Measurements from ENCODE around the gene DNAJB11.
A peak's percentile ranks its signal among the peaks of the same experiment; 100 is the strongest.

DNAJB11 gene

DNA sequence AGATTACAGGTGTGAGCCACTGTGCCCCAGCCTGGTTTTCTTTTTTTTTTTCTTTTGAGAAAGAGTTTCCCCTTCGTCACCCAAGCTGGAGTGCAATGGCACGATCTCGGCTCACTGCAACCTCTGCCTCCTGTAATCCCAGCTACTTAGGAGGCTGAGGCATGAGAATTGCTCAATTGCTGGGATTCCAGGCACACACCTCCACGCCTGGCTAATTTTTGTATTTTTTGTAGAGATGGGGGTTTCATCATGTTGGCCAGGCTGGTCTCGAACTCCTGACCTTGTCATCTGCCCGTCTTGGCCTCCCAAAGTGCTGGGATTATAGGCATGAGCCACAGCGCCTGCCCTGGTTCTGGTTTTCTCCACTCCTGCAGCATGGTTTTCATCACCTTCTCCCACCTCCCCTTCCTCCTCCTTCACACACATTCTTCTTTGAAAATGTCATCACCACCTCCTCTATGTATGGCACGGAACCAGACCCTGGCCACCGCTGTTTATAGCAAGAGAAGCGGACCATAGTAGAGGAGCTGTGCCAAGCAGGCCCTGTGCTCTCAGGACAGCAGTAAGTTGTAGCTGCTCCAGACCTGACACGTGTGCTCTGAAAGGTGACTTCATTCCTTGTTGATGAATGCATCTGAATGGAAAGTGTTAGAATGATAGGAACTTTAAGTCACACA, 27.7 kb downstream of the DNAJB11 start:
- DNase-seq = no peak

DNA sequence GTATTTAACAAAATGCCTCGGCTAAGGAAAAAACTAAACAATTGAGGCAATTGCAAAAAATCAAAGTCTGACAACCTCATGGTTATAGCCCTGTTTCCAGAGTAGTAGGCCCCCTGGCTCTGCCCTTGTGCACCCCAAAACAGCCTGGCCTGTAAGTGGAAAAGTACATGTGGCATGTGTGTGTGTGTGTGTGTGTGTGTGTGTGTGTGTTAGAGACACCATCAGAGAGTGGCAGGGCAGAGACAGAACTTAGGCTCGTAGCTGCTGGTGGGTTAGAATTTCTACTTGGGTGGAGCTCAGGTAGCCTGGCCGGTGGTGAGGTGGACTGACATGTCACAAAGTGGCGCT, 28.2 kb downstream of the DNAJB11 start:
- no peak for DNase-seq

DNA sequence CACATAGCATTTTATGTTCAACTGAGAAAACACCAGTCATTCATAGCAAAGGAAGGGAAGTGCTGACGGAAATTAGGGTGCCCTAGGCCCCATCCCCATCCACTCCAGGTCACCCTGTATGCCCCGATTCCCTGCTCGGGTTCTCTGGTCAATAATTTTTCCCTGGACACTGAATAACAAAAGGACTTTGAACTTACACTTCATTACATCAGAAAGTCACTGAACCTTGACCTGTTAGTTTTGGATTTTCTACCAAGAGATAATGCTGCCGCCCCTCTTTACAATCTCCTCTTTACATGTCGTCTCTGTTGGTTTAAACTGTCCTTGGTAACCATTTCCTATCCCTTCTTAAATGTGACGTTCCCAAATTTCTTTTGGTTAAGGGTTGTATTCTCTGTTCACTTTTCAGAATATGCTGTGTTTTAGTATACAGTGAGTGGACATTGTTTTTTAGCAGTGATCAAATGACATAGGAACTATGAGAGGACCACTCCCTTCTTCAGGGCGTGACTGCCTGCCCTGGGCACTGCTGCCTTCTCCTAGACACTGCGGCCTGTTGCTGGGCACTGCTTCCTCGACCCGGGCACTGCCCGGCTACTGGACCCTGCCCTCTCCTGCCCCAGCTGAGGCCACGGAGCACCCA, 28.7 kb downstream of the DNAJB11 start:
- no peak for DNase-seq

DNA sequence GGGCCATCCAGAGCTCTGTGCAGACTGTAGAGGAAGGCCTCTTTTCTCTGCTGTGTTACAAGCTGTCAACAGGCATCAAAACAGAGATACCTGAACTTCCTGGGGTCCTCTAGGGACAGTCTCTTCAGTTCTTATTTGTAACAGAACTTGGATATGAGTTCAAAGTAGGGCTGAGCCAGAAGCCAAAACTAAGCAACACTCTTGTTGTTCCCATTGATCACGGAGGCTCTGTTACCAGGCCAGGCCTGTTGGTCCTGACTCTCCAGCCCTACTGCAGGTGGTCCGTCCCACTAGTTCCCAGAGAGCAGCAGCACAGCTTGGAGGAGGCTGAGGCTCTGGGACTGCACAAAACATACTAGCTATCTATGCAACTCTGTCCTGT, 29.3 kb downstream of the DNAJB11 start:
- DNase-seq = no peak

DNA sequence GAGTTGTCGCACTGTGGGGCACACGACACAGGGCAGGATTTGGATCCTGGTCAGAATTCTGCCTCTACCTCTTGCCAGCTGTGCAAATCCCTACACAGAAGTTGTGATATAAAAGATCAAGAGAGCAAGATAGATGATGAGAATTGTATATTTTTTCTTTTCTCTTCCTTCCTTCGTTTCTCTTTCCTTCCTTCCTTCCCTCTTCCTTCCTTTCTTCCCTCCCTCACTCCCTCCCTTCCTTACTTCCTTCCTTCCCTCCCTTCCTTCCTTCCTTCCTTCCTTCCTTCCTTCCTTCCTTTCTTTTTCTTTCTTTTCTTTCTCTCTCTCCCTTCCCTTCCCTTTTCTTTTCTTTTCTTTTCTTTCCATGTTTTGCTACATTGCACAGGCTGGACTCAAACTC, 30.4 kb downstream of the DNAJB11 start:
- DNase-seq = no peak

DNA sequence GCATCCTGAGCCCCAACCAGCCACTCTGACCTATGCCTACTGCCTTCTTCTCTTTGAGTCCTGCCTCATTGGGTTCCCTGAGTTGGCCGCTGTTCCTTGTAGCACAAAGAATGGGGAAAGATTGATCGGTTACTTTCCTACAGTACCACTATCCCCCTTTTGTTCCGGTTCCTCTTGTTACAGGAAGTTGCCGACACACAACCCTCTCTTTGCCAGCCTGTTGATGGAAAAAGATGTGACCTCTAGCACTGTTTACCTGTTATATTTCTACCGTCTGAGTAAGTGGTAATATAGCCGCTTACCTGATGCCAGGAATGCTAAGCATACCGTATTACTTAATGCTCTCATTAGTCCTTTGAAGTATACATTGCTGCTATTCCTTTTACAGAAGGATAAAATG, 32.6 kb downstream of the DNAJB11 start:
- no peak for DNase-seq

DNA sequence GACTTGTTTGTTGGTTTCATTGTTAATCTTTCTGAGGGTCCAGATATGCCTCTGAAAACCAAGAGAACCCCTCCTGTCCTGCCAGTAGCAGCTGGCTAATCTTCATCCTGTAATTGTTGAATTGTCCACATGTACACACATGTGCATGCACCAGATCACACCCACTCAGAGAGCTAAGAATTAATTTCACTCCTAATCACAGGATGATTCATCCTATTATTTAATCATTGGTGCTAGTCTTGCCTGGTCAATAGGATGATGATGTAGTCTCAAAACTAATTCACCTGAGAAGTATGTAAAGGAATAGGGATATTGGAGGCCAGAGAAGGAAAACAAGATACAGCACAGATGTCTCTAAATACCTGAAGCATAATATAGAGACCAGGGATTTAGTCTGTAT, 34.6 kb downstream of the DNAJB11 start:
- no peak for DNase-seq

DNA sequence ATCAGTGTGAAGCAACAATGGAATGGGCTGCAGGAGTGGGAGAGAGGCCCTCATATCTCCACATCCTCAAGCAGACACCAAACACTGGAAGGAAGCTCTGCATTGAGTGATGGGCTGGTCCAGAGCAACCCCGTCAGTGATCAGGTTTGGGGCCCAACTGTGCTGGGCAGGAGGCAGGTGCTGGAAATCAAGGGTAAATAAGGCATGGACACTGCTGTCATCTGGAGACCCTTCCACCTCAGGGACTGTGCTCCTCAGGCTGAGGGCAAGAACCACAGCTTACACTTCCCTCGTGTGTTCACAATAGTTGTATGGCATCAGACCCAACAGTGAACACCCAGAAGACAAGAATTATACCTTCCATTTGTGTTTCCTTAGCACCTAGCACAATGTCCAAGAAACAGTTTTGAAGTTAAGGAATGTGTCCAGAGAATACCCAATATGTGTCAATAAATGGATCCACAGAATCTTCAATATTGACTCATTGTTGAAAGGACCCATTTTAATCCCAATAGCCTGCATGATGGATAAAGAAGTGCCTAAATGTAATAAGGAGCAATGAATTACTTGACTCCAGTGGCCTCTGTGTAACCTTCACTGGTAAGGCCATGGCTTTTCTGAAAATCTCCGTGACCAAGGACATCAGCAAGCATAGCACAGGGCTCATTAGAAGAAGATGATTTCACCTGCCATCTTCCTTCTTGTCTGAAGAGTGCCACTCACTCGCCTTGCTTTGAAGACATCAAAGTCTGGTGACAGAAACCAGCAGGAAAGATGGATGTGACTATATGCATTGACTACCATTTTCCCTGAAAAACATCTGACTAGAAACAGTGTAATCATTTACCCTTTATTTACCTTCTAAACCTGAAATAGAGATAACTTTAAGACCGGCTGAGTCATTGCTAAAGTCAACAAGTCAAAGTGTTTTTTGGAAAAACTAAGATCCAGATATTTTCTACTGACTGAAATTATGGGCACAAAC, 35.3 kb downstream of the DNAJB11 start:
- no peak for DNase-seq

DNA sequence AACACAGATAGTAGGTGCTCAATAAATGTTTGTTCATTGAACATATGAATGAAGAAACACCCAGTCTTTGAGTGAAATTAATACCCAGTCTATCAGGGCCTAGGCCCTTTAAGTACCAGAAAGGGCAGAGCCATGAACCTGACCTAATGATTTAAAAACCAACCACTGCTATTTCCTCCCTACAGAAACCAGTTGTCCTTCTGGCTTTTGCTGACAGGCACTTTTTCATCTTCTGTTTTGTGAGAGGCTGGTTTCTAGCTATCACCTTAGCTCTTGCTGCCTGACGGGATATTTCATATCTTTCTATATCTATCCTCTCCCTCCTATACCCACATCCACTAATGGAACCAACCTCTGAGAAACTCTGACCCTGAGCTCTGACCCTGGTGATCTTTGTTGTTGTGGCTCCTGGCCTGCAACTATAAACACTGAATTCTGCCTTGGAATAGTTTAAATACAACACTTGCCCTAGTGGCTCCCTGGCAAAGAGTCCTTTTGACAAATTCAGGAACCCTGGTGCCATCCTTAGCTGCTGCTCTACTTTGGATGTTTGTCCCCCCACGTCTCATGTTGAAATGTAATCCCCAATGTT, 38.2 kb downstream of the DNAJB11 start:
- no peak for DNase-seq

DNA sequence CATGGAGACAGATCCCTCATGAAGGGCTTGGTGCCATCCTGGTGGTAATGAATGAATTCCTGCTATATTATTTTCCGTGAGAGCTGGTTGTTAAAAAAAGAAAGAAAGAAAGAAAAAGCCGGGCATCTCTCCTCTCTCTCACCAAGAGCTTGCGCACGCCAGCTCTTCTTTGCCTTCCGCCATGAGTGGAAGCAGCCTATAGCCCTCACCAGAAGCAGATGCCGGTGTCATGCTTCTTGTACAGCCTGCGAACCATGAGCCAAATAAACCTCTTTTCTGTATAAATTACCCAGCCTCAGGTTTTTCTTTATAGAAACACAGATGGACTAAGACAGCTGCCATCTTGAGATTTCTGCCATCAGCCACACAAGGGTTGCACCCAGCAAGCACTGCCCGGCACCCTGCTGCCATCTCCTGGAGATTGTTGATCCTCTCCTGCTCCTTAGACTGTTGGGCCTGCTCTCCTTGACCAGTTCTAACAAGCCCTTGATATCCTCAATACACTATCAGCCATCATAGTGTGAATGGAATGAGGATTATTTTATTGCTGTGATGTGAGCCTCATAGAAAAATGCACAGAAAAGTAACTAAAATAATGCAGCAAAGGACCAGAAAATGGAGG, 38.8 kb downstream of the DNAJB11 start:
- no peak for DNase-seq

DNA sequence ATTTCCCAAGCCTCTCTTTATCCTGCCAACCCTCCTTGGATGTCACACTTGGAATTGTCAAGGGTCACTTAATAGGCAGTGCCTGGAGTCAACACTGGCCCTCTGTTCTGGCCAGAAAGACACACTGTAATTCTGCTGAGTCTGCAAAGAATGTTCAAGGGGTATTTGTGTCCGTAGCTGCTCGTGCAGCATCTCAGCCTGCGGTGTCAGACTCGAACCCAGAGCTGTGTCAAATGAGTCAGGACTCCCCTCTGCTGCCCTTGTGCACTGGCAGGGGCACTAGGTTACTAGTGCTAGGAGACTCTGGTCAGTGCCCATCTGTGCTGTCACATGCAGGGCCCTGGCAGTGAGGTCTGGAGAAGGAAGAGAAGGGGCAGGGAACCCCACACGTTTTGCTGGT, 41.5 kb downstream of the DNAJB11 start:
- no peak for DNase-seq

DNA sequence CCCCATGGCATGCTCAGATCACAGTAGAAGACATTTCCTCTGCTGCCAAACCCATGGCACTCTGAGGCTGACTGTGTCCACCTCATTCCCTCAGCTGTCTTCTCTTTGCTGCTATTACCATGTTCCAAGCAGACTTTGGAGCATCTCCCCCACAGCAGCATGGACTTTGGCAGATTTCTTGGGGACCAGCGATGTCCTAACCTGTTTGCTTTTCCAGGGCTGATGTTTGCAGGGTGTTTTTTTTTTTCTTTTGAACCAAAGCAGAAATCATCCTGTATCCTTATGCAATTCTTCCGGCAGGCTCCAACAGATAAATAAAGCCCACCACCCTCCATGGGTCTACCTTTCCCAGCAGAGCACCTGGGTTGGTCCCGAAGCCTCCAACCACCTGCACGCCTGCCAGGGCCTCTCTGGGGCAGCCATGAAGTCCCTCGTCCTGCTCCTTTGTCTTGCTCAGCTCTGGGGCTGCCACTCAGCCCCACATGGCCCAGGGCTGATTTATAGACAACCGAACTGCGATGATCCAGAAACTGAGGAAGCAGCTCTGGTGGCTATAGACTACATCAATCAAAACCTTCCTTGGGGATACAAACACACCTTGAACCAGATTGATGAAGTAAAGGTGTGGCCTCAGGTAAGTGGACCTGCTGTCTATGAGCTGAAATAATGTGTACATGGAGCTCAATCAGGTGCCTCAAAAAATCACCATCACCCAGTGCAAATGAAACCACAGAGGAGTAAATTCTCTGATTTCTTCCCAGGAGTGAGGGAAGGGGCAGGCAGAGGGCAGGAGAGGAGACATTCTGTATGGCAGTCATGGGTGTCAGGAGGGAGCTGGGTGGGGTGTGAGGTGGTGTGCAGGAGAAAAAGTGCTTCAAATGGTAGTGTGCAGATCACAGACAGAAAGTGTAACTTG, 42.5 kb downstream of the DNAJB11 start, which contains the start of gene AHSG:
TSS of gene AHSG (plus strand) at position 340 of the 916 bp plus-strand sequence. CDS start at position 422, 82 bp downstream.
- DNase-seq = no peak

DNA sequence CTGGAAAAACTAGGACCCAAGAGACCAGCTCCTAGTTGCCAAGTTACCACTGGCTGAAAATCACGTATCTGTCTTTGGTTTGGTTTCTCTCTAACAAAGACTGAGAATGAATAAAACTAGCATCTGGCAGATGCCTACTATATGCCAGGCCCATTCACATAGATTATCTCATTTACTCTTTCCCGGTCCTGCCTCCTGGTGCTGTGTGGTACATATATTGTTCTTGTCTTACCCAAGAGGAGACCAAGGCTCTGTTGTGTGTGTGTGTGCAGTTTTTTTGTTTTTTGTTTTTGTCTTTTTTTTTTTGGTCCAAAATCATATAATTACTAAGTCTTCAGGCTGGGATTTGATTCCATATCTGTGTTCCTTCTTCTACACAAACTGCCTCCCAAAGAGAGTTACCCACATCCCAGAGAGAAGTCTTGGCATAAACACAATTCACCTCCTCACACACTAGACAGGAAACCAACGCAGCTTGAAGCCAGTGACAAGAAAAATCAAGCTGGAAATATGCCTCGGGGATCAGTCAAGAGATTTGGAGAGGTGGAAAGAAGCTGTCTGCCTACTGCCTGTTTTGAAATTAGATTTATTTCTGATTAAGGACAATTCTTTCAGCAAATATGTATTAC, 43.2 kb downstream of the DNAJB11 start:
- no peak for DNase-seq

DNA sequence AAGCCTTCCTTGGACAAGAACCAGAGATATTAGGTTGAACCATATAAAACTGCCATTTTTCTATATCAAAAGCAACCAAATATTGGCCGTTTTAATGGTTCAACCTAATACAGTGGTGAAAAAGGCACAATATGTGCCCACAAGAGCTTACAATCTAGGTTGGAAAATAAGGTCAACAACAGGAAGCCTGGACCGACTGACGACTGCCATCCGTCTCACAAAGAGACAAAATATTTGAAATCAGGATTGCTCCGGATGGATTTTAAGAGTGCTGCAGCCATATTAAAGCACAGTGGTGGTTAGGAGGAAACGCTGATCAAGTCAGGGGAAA, 43.7 kb downstream of the DNAJB11 start:
- DNase-seq = no peak

DNA sequence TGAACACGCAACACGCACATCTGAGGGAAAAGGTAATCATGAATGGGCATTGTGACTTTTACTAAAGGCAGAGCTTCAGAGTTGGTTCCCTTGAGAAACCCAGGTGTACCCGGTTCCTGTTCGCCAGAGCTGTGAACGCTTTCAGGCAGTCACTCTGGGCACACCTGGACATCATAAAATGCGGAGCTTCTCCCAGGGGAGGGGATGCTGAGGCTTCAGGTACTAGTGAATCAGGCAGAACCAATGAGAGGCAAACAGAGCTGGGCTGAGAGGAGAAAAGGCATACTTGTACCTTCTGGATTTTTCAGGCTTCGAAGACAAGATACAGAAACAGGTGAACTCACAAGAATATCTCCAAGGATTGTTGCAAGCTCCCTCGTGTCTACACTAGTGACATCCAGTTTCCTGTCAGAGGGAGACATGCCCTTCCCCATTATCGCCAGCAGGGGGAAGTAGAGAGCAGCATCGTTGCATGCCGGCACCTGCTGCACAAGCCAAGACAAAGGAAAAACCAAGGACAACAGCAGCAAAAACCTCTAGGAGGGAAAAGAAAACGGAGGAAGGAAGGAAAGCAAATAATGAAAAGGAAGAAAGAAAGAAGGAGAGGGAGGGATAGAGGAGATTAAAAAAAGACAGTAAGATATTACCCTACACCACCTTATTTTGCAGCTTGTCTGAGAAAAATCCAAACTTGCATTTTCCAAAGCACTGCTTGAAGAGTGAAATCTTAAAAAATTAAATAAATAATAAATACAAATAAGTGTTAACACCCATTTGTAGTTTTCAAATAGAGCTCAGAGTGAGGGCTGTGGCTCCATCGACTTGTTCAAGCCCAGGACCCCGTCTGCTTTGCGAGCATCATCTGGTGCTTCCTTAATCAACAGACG, 44.3 kb downstream of the DNAJB11 start:
- DNase-seq = peak; percentile 59 to 65

DNA sequence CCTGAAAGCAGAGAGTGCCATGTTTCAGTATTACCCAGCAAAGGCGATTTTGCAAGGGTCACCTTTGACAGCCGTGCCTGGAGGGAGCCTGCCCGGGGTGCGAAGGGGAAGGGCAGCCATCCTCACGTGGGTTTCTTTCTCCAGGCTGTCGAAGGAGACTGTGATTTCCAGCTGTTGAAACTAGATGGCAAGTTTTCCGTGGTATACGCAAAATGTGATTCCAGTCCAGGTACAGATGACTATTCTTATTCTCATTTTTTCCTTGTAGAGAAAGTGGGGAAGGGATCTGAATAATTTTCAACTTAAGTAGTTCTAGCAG, 45.7 kb downstream of the DNAJB11 start:
- DNase-seq = no peak

DNA sequence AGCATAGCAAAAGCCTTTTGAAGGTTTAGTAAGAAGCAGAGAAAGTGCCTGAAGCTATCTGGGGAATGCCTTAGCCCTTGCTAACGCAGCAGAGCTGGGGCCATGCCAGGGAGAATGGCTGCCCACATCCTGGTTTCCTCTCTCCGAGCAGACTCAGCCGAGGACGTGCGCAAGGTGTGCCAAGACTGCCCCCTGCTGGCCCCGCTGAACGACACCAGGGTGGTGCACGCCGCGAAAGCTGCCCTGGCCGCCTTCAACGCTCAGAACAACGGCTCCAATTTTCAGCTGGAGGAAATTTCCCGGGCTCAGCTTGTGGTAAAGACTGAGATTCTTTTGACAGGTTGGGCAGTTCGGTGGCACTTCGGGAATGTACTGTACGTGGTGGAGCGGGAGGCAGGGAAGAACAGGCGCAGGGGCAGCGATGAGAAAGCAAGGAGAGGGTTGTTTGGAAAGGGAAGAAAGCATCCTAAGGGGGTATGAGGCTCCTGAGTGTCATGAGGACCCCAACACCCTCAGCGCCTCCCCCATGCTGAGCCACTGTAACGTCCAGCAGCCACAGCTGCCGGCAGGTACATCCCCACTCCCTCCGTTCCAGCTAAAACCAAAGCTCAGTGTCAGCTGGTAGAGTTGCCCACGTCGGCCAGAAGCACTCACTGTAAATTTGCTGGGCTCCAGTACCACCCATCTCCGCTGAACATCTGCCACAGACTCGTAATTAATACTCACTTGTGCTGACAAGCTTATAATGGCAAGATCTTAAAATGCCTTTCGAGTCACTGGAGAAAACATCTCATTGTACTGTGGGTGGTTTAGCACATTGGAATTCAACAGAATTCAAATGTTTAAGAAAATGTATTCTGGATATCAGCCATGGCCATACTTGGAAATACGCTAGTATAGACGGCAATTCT, 46.8 kb downstream of the DNAJB11 start:
- DNase-seq = peak; percentile 71

DNA sequence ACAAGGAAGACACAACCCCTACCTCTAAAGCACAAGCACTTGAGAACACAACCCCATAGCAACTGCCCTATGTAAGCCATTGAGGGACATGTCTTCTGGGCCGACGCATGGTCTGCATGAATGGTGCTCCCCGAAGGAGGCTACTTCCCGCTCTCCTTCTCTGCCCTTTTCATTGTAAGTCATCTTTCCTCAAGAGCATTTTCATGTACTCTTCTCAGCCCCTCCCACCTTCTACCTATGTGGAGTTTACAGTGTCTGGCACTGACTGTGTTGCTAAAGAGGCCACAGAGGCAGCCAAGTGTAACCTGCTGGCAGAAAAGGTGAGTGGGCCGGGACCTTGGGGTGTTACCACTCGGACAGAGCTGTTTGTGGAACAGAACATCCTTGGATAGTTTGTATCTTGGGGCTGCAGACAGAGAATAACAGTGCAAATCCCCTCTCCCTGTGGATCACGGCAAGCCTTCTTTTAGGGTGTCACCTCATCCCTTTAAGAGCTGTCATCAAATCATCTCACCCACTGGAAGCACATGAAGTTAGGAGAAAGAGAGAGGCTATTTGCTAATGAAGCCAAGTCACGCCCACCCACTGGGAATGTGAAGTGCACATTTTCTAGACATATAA, 47.9 kb downstream of the DNAJB11 start:
- DNase-seq = no peak

DNA sequence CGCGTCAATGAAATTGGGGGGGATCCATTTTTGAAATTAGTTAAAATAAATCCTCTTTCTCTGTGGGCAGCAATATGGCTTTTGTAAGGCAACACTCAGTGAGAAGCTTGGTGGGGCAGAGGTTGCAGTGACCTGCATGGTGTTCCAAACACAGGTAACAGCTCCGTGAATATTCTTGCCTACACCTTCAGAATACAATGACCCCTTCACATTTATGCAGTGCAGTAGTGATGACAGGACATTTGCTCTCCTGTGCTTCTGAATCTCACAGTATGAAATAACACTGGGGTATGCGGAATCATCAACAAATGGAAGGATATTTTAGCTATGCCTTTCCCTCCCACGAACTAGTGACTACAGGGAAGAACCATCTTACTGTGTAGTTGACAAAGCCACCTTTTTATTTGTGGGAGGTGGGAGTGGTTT, 49.3 kb downstream of the DNAJB11 start:
- no peak for DNase-seq
